PC-9 (cell line): Measurements from ENCODE around the gene CLIC6.

Experiments used
- EZH2 ChIP-seq: fragments of 200-600 bp; sonication (generic); IDR thresholded peaks from 2 replicates; pipeline ENCODE4 v1.8.0; 2017; ENCODE audit warnings: antibody characterized with exemption, low read depth
- TF ChIP-seq, protein P1 (sequence below): fragments of 200-600 bp; sonication (generic); conservative IDR thresholded peaks from 2 replicates; pipeline ENCODE4 v1.6.1; 2017; ENCODE audit warnings: mixed run types, antibody characterized with exemption, mild to moderate bottlenecking, moderate library complexity

DNA sequence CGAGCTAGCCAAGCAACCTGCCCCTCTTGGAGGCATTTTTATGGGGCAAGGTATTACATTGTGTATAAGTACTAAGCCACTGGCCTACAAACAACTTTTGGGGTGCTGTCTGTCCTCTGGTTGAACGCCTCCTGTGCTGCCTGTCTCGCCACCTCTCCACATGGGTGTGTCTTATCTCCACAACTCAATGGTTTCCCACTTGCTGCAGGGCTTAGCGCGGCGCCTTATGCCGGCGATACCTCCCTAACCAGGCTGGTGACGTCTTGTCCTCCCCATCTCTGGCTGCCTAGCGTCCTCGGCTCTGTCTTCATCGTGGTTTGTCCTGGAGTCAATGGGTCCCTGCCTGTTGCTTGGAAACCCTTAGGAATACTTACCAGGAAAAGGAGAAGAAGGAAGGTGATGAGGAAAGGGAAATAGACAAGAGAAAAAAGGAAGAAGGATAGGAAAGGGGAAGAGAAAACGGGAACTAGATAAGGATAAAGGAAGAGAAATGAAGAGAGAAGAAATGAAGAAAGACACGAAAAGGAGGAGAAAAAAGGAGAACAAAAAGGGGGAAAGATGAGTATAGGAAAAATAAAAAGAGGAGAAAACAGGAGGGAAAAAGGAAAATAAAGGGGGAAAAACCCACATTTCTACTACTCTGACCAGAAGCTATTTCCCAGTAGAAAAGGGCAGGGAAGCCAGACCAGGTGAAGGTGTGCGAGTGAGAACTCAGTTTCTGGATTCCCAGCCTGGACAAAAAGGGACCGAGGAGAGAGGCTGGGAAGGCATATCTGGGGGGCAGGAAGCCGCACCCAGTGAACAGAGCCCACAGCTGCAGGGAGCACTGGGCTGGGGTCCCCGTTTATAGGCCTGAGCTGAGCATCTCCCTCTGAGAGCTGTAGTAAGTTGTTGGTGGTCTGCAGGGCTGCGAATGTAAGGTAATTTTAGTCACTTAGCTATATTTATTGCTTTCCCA, 86.2 kb downstream of the CLIC6 start:
- TF ChIP-seq, protein P1, sequence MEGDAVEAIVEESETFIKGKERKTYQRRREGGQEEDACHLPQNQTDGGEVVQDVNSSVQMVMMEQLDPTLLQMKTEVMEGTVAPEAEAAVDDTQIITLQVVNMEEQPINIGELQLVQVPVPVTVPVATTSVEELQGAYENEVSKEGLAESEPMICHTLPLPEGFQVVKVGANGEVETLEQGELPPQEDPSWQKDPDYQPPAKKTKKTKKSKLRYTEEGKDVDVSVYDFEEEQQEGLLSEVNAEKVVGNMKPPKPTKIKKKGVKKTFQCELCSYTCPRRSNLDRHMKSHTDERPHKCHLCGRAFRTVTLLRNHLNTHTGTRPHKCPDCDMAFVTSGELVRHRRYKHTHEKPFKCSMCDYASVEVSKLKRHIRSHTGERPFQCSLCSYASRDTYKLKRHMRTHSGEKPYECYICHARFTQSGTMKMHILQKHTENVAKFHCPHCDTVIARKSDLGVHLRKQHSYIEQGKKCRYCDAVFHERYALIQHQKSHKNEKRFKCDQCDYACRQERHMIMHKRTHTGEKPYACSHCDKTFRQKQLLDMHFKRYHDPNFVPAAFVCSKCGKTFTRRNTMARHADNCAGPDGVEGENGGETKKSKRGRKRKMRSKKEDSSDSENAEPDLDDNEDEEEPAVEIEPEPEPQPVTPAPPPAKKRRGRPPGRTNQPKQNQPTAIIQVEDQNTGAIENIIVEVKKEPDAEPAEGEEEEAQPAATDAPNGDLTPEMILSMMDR = no peak
- TF ChIP-seq EZH2 = no peak
